Measurements from ENCODE around the gene STOML2. TPM values are rescaled to one million over a fixed set of nuclear protein-coding genes. Genes with fewer than 3 reads are reported as not detected.
A peak's percentile ranks its signal among the peaks of the same experiment; 100 is the strongest.

The STOML2 gene
- total and polyA plus RNA-seq, 2 experiments from 2014 or later = 114 to 210 TPM

DNA sequence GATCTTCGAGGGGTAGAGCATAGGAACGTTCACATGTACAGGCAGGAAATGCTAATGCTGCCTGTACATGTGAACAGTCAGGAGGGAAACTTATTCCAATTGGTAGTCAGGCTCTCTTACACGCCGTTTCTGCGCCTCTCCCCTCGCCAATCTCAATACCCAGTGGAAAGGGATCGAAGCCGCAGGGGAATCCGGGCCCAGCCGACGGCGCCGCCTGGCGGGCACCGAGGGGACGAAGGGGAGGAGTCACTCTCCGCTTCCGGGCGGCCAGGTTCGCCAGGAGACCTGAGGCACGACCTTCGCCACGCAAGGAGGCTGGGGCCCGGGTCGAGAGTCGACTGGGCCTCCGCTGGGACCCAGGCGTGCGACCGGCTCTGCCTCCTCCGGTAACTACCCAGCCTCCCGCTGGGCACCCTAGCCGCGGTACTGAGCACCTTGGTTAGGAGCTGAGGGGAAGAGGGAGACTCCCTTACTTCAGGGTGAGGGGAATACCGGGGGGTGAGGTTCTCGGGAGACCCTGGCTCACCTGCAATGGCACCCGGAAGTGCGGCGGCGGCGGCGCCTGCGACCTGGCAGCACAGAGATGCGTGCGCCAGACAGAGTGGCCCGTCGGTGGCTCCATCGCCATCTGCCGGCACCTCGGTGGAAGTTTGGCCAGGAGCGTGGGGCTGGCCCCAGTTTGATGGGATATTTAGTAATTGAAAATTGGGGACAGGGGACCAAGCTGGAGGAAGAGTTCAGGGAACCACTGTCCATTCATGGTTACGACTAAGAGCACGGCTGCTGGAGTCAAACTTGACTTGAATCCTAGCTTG is 6.7 kb downstream of the STOML2 start, which contains the start of gene PIGO (continued):
- TF ChIP-seq ETS1 (IDR thresholded peaks at IDR 0.05) = peak; percentile 47
- peak; percentile 82; the same call in 1 of the 2 replicates for TF ChIP-seq POLR2AphosphoS5 (IDR thresholded peaks at IDR 0.05; ENCODE audit: low read depth)
- TF ChIP-seq, protein P1, sequence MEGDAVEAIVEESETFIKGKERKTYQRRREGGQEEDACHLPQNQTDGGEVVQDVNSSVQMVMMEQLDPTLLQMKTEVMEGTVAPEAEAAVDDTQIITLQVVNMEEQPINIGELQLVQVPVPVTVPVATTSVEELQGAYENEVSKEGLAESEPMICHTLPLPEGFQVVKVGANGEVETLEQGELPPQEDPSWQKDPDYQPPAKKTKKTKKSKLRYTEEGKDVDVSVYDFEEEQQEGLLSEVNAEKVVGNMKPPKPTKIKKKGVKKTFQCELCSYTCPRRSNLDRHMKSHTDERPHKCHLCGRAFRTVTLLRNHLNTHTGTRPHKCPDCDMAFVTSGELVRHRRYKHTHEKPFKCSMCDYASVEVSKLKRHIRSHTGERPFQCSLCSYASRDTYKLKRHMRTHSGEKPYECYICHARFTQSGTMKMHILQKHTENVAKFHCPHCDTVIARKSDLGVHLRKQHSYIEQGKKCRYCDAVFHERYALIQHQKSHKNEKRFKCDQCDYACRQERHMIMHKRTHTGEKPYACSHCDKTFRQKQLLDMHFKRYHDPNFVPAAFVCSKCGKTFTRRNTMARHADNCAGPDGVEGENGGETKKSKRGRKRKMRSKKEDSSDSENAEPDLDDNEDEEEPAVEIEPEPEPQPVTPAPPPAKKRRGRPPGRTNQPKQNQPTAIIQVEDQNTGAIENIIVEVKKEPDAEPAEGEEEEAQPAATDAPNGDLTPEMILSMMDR (conservative IDR thresholded peaks at IDR 0.05; ENCODE audit: low read depth in 2 of 2) = peak; percentile 57 to 88
- peak; percentile 69 for TF ChIP-seq CREB1 (CRISPR knock-in tag; IDR thresholded peaks at IDR 0.05; ENCODE audit: low read depth)

DNA sequence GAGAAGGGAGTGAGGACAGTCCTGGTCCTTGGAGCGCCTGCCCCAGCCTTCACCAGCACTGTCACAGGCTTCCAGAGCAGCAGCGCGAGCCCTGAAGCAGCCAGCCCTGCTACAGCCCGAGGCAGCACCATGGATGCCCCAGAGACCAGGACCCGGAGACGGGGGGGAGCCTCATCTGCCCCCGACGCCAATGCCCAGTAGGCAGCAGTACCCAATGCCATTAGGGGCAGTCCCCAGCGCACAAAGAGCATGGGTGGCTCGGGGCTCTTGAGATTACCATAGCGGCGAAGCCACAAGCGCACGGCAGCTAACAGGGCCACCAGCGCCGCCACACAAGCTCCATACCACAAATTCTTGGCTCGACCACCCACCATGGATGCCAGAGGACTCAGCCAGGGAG is 11.4 kb downstream of the STOML2 start:
- H3F3A ChIP-seq (replicated peaks; ENCODE audit: low read depth) = 0 out of 2 replicates have a peak, but pooled peaks cover 5% of the 10 kb centered on the region
- Mint-ChIP-seq H3K36me3 (ENCODE audit: low read depth) (peaks cover 41% of the 10 kb centered on the region), H3K4me1 (peaks cover 6% of the 10 kb centered on the region; the same call in 2 of the 3 replicates), H3K27ac (no peak overlapping the region), H3K9me3 (no peaks in the 10 kb centered on the region), H3K27me3 (ENCODE audit: insufficient read depth, low read depth, poor library complexity) (peaks cover 13% of the 10 kb centered on the region), H3K4me3 (no peak overlapping the region)
- H3K27ac ChIP-seq (ENCODE audit: low read depth) = no peak overlapping the region
- H3K4me2 ChIP-seq = no peak overlapping the region
- H3K4me3 ChIP-seq = no peak overlapping the region
- DNase-seq (ENCODE audit: low spot score) (no peak), ATAC-seq (no peak)
- peaks cover 17% of the 10 kb centered on the region for H3K36me3 ChIP-seq (ENCODE audit: insufficient read depth)
- no peak overlapping the region for H2AFZ ChIP-seq
- H3K4me1 ChIP-seq (ENCODE audit: insufficient read depth) = no peaks in the 10 kb centered on the region
- no peaks in the 10 kb centered on the region for H3K9me2 ChIP-seq (ENCODE audit: insufficient read depth)
- no peaks in the 10 kb centered on the region for H3K27me3 ChIP-seq (ENCODE audit: insufficient read depth)
- H4K20me1 ChIP-seq (replicated peaks; ENCODE audit: insufficient read depth) = no peaks in the 10 kb centered on the region
- no peaks in the 10 kb centered on the region for H3K79me2 ChIP-seq (replicated peaks; ENCODE audit: insufficient read depth)
- TF ChIP-seq CREB1 (CRISPR knock-in tag; IDR thresholded peaks at IDR 0.05; ENCODE audit: low read depth) (no peak), ETS1 (IDR thresholded peaks at IDR 0.05) (no peak), JUNB (IDR thresholded peaks at IDR 0.05; ENCODE audit: unreplicated experiment) (no peak), ZNF331 (CRISPR knock-in tag; IDR thresholded peaks at IDR 0.05; ENCODE audit: low read depth) (no peak)

GRCh38 chr9:35089434-35089833 is 13.5 kb downstream of the STOML2 start:
- Mint-ChIP-seq H3K36me3 (ENCODE audit: low read depth) (peaks cover 46% of the 10 kb centered on the region), H3K9me3 (no peaks in the 10 kb centered on the region), H3K27me3 (ENCODE audit: insufficient read depth, low read depth, poor library complexity) (peaks cover 9% of the 10 kb centered on the region), H3K4me3 (no peak overlapping the region), H3K4me1 (no peaks in the 10 kb centered on the region; the same call in 2 of the 3 replicates), H3K27ac (no peak overlapping the region)
- DNase-seq (ENCODE audit: low spot score) (no peak), ATAC-seq (no peak)
- Histone ChIP-seq H3K27ac (ENCODE audit: low read depth) (no peak overlapping the region), H3K9me2 (ENCODE audit: insufficient read depth) (no peaks in the 10 kb centered on the region), H3K27me3 (ENCODE audit: insufficient read depth) (no peaks in the 10 kb centered on the region), H3K4me3 (no peak overlapping the region), H3F3A (replicated peaks; ENCODE audit: low read depth) (no peaks in the 10 kb centered on the region), H3K4me2 (no peak overlapping the region), H3K4me1 (ENCODE audit: insufficient read depth) (no peaks in the 10 kb centered on the region), H2AFZ (no peak overlapping the region), H3K36me3 (ENCODE audit: insufficient read depth) (peaks cover 17% of the 10 kb centered on the region), H3K79me2 (replicated peaks; ENCODE audit: insufficient read depth) (no peaks in the 10 kb centered on the region), H4K20me1 (replicated peaks; ENCODE audit: insufficient read depth) (no peaks in the 10 kb centered on the region)
- no peak for TF ChIP-seq ETS1 (IDR thresholded peaks at IDR 0.05)
- no peak for TF ChIP-seq NANOG (IDR thresholded peaks at IDR 0.05; ENCODE audit: borderline replicate concordance)
- TF ChIP-seq CREB1 (CRISPR knock-in tag; IDR thresholded peaks at IDR 0.05; ENCODE audit: low read depth) = no peak
- TF ChIP-seq ZNF114 (CRISPR knock-in tag; IDR thresholded peaks at IDR 0.05) = no peak
- no peak for TF ChIP-seq POLR2AphosphoS5 (IDR thresholded peaks at IDR 0.05; ENCODE audit: low read depth)
- TF ChIP-seq EZH2phosphoT487 (IDR thresholded peaks at IDR 0.05; ENCODE audit: unreplicated experiment) = no peak
- no peak for TF ChIP-seq EZH2 (IDR thresholded peaks at IDR 0.05; ENCODE audit: low read depth, unreplicated experiment)
- TF ChIP-seq JUNB (IDR thresholded peaks at IDR 0.05; ENCODE audit: unreplicated experiment) = no peak
- TF ChIP-seq, protein P1 (conservative IDR thresholded peaks at IDR 0.05; ENCODE audit: low read depth in 2 of 2) = no peak
